Mammary epithelial cell (primary cell): ENCODE data around the gene GABPB1.

ENCODE experiments used
- CTCF ChIP-seq, 2 donors: IDR thresholded peaks in 1 of 2; conservative IDR thresholded peaks in 1 of 2; 2 replicates each; pipeline ENCODE4 v1.5.1; 2011 to 2012; ENCODE audit warnings: inconsistent platforms in 2 of 2, low read length in 2 of 2, mild to moderate bottlenecking in 2 of 2, control low read depth in 1 of 2, low read depth in 1 of 2; ENCODE audit not compliant: insufficient read depth in 1 of 2; ENCODE audit errors: extremely low read depth in 1 of 2
- EZH2 ChIP-seq: IDR thresholded peaks from 2 replicates; pipeline ENCODE4 v1.6.1; 2012; ENCODE audit warnings: low read length, inconsistent platforms, borderline replicate concordance

- TF ChIP-seq CTCF (conservative IDR thresholded peaks at IDR 0.05 in 1 of 2, IDR thresholded peaks at IDR 0.05 in 1 of 2; ENCODE audit: extremely low read depth in 1 of 2, insufficient read depth in 1 of 2, low read depth in 1 of 2, low read length in 2 of 2) (no peak), EZH2 (no peak)
Observed at GRCh38 chr15:50355619-50355905, 564 bp upstream of the GABPB1 start.
